Activated T-cell treated with anti-CD3 and anti-CD28 coated beads for 48 hours (primary cell): ENCODE data around the gene BYSL.

Experiments used
- DNase-seq: peaks from one replicate; pipeline ENCODE4 v3.0.0-alpha.2; 2020; ENCODE audit warnings: low read depth

Gene BYSL

GRCh38 chr6:41976794-41977484, 55.6 kb downstream of the BYSL start:
- no peak for DNase-seq
